CD4-positive, alpha-beta T cell treated with Interferon alpha-2 for 1 hour (primary cell): ENCODE results near the gene UNC5A.

Experiments
- DNase-seq, 2 donors: peaks; one replicate each; pipeline ENCODE4 v3.0.0-alpha.2; 2020 to 2022

UNC5A gene

DNA sequence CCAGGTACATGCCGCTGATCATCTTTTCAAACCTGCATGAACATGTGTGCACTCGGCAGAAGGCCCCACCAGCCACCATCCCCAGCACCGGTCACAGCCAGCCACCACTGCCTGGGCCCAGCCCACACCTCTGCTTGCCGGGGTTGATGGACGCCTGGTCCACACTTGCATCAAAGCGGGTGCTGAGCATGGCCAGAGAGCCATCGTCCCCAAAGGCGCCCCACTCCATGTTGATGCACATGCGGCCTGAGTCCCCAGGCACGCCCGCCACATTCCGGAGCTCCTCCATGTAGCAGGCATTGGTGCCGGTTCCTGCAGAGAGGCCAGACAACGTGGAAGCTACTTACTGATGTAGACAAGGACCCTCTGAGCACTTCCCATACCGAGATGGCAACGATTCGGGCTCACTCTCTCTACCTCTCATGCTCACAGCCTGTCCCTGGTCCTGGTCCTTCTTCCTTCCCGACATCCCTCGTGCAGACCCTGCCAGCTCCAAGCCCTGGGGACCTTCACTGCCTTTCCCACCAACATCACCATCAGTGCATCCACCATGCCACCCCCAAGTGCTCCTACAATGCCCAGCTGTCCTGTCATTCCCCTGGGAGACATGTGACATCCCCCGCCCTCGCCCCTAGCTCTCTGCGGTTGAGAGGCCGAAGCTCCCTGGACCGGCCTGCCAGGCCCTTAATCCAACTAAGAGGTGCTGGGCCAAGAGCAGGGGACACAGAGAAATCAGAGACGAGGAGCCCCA lies 71.6 kb downstream of the UNC5A start:
- DNase-seq, result no peak

DNA sequence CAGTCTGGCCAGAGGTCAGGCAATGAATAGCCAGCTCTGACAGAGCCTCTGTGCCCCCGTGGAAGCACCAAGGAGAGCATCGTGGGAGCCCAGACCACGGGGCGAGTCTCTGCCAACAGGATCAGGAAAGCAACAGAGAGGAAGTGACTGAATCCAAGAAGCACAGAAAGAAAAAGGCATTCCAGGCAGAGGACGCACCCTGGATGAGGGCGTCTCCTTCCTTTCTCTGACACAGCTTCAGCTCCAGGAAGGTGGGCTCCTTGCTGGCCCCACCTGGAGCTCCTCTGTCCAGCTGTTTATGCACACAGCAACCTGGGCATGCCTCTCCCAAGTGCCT lies 72.2 kb downstream of the UNC5A start:
- DNase-seq, result no peak

DNA sequence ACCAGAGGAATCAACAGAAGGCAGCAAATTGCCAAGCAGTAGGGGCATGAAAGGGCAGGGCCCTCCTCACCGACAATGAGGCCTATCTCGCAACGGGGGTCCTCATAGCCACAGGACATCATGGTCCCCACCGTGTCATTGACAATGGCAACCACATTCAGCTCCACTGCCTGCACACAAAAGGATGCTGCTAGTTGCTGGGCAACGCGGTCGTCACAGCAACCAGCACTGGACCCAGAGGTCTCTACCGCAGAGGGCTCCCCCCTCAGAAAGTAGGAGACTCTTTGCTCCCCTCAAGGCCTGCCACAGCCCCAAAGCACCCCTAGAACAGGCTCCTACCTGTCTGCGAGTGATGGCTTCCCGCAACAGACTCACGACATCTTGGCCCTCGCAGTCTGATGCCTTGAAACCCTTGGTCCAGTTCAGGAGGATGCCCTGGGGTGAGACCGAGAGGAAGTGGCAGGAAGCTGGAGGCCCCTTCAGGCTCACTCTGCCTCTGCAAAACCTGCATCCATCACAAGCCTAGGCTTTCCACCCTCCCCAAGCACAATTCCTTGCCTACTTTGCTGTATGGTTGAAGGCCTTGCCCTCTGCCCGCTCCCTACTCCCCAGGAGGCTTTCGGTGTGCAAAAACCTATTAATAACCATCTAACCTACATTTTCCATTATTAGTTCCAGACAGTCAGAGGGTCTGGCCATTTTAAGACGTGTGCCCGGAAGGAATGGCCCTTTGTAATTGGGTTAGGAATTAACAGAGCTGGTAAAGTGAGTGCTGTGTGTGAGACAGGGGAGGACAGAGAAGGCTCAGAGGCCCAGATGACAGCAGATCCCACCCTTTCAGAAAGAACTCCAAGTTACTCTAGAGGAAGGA lies 73.6 kb downstream of the UNC5A start:
- no peak for DNase-seq

DNA sequence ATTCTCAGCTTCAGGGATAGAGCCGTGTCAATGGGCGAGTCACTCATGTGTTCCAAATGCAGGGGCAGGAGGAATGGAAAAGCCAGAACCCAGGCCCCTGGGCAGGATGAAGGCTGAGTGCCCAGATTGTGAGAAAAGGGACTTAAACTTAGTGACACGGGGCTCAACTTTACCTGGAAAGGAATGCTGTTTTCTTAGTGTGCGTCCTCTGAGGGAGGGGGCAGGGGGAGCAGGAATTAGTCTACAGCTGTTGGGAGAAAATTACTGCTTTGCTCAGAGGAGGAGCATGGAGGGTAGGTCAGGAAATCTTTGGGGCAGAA lies 74.2 kb downstream of the UNC5A start:
- no peak for DNase-seq

DNA sequence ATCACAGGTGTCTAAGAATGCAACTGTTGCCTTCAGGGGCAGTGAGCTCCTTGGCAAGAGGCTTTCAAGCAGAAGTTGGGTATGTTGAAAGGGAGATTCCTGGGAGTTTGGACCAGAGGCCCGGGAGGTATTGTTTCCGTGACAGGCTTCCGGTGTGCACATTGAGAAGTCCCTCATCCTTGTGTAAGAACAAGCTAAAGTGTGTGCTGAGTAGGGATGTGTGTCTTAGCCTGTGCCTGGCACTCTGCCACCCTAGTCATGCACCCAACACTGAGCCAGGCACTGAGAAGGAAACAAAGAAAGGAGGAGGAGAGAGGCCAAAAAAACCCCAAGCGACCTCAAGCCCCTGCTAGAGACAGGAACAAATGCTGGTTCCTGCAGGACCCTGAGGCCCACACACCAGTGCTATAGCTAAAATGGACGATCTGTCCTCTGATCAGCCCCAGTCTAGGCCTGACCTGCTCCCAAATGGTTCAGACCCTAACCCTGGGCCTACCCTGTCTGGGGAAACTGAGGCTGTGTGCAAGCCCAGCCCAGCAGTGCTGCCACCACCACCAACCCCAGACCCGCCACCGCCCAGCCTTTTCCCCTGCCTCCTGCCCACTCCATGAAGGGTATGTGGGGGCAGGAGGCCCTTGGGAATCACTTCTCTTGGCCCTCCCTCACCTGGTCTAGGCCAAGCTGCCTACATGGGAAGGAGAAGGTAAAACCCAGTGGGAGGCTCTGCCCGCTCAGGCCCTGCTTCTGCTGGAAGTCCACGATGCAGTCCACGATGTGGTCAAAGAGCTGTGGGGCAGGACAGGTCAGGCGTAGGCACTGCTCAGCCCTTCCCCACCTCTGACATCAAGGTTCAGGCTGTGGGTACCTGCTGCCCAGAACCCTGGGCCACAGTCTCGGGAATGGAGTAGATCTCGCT lies 76.2 kb downstream of the UNC5A start:
- no peak for DNase-seq

DNA sequence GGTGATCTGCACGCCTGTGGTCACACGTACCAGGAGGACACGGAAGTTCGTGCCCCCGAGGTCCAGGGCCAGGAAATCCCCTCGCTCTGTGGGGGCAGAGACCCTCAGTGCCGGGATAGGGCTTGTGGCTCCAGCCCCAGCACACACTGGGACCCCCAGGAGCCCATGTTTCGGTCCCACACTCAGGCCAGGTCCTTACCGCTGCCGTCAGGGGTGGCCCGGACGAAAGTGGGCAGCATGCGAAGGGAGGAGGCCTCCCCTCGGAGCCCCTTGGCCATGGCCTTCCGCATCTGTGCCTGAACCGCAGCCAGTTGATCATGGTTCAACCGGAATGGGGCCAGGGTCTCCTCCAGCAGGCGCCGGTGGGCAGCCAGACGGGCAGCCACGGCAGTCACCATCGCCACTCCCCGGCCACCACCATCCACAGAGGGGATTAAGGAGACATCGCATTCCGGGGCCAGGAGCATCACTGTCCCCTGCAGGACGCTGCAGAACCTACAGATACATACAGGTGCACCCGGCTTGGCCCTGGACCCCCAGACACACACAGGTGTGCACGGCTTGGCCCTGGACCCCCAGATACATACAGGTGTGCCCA lies 77.0 kb downstream of the UNC5A start:
- DNase-seq, result no peak

DNA sequence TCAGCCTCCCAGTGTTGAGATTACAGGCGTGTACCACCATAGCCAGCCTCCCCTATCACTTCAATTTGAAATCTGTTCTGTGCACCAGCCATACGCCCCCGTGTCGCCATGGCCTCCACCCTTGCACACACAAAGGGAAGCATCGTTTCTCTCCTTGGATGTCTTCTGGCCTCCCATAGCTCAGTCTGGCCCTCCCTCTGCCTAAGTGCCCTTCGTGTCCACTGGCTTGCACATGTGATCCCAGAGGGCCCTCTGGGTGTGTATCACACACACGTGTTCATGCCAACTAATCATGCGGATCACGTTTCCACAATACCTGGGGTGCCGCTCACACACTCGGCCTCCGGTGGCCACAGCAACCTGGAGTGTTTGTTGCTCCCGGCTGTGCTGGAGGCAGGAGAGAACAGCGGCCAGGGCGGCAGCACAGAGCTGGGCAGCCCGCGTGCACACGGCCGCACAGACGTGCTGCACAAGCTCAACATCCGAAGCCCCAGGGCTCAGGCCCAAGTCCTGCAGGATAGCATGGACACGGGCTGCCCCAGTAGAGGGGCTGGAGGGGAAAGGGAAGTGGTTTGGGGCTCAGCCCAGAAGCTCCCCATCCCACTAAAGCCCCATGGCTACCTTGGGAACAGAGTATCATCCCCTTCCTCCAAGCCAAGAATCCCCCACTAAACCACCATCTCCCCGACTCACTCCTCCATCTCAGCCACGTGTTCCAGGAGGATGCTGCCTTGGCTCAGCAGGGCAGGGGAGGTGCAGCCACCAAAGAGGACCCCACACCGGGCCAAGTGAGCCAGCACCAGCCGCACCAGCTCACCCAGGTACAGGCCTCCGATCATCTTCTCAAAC lies 77.9 kb downstream of the UNC5A start:
- no peak for DNase-seq

DNA sequence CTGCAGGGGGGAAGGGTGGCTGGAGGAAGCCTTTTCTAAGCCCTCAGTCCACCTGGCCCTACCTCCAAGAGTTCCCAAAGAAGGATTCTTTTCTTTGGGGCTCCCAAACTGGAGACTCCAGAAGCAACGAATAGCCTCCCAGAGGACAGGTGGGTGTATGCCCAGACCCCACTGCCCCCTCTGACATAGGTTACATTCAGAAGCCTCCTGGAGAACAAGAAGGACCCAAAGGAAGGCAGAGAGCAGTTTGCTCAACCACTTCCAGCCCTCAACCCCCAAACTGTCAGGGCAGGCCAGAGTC lies 78.5 kb downstream of the UNC5A start:
- DNase-seq, result no peak

DNA sequence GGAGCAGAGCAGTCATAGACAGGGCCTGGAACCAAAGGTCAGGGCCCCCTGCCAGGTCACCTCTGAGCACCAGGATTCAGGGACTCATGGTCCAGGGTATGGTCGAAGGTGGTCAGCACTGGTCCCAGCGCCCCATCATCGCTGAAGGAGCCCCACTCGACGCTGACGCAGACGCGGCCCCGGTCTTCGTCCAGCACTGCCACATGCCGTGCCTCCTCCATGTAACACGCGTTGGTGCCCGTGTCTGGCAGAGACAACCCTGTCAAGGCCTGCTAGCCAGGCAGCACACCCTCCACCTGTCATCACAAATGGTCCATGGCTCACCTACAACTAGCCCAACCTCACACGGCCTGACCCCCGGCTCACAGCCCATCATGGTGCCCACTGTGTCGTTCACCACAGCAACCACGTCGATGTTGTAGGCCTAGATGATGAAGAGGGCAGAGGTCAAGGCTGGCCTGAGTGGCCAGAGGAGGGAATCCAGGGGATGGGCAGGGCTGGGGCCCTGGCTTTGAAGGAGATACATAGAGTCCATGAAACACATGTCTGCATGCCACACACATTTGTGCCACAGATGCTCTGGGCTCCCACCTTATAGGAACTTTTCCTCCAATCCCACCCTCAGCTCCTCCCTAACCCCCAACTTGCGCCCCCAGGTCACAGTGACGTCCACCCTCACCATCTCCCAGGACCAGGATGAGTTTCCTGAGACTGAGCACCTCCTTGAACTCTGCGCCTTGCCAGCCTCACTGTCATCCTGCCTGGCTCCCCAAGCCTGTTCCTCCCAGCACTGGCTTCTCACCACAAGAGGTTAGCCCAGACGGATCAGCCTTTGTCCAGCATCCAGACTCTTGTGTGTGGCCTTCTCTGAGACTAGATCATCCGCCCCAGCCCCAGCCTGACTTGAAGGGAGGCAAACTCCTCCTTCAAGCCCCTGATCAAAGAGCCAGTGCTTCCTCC lies 79.2 kb downstream of the UNC5A start:
- no peak for DNase-seq

DNA sequence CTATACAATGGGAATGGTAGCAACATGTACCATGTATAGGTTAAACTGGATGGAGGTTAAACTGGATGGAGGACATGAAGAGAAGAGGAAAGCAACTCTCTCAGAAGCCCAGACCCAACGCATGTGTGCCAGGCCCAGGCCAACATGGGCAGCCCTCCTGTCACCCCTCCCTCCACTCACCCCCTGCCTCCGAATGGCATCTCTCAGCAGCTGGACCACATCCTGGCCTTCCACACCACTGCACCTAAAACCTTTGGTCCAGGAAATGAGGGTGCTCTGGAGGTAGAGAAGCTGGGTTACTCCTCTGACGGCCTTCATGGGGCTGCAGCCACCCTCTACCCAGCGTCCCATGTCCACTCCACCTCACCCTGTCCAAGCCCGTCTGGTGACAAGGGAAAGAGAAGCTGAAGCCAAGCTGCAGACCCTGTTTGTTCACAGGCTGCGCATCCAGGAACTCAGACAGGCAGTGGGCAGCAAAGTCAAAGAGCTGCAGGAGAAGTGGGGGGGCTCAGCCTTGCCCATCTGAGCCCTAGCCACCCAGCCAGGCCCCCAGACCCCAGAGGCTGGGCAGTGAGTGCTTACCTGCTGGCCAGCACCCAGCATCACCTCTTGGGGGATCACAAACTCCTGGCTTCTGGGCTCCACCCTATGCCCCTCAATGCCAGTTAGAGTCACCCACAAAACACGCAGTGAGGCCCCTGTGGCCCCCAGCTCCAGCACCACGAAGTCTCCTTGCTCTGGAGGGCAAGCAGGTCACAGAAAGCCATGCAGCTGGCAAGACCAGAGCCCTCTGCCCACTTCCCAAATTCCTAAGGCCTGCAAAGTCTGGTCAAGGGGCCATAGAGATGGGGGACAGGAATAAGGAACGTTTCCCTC lies 80.3 kb downstream of the UNC5A start:
- no peak for DNase-seq

DNA sequence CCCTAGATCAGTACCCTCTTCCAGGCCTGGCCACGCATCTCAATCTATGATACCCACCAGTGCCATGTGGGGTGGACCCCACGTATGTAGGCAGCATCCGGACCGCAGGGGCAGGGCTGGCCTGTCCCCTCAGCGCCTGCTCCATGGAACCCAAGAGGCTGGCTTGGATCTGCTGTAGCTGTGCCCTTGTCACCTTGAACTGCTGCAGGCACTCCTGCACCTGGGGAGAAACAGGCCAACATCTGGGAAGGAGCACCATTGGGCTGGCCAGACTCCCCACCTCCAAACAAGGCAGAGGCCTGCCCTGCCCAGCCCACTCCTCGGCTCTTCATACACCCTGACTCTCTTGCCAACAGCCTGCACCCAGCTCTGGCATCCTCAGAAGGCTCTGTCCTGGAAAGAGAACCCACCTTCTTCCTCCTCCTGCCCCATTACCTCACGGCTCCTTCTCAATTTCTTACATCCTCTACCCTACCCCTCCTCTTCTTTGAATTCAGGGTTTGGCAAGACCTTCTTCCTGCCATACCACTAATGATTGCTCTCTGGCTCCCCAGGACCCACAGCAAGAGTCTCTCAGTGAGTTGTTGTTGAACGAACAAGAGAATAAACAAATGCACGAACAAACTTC lies 81.1 kb downstream of the UNC5A start:
- no peak for DNase-seq

DNA sequence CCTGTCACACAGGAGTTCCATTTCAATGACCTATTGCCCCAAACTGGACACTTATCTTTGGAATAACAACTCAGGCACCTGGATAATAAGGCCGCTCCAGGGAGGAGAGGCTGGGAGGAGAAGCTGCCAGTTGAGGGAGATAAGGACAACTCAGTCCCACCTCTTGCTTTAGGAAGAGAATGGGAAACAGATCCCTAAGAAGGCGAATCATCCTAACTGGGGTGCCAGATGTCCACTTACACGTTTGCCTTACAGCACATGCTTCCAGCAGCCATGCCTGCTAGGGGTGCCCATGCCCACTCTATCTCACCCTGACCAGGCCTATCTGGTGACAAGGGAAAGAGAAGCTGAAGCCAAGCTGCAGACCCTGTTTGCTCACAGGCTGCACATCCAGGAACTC lies 82.3 kb downstream of the UNC5A start:
- DNase-seq, result no peak

DNA sequence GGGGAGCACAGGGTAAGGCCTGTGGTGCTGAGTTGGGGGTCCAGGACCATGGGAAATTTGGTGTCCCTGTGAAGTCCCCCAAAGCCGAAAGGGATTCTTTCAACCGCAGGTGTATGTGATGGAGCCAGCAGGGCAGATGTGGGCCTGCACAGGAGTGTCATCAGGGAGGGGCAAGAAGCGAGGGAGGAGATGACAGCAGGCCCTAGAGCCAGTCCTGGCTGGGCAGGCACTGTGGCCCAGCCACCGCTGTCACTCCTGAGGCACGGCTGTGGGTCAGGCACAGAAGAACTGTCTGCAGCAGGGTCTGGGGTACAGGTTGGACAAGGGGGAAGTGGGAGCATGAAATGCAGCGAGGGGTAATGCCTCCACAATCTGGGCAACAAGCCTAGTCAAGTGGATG lies 83.9 kb downstream of the UNC5A start:
- DNase-seq, result no peak

DNA sequence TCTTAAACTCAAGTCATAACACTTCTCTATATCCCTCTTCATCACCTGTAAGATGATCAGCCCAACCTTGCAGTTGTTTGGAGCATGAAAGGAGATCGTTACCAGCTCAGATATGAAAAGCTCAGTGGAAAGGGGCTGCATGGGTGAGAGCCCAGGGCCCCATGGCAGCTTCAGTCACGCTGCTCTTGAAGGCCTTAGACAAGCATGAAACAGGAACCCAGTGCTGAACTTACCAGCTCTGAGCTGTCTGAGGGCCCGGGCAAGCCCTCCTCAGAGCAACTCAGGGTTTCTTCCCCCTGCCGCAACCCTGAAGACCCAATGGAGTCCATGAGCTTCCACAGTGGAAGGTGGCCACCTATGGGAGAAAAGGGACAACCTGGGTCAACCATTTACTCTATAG lies 85.5 kb downstream of the UNC5A start:
- no peak for DNase-seq

DNA sequence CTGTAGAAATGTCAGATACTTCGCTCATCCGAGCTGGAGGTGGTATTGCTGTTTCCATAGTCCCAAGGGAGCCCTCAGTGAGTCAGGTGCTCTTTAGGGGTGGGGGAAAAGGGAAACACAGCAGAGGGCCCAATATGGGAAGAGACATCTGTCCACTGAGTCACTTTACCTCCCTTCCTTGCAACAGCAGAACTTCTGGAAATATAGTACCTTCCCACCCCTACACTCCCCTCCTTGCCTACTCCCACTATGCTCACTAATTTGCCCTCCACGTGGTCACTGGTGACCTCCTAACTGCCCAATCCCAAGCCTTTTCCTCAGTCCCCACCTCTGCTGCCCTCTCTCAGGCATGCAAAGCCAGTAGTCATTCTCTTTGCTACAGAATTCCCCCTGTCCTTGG lies 86.9 kb downstream of the UNC5A start:
- DNase-seq, result no peak

DNA sequence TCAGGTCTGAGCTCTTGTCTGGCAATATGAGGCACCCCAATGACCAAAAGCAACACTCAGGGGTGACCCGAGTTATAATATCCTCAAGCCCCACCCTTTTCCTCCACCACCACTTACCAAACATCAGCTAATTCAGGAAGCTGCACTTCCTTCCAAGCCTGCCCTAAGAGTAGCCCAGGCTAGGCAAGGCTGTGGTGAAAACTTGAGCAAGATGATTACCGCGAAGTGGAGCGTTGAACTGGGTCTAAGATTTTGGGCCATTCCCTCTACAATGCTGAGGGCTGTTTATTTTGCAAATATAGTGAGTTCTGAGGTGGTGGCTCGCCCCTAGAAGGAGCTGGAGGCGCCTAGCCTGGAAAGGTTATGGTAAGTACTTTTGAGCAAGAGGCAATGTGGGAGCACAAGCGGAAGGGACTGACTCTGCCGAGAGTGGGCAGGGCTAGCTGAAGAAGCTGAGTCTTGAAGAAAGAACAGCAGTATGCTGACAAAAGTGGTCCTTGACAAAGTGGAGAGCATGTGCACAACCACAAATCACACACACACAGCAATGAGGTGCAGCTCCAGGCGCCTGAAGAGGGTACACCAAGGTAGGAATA lies 89.0 kb downstream of the UNC5A start, which contains the start of gene HK3:
Gene HK3, minus strand, starts transcription at position 51 of the 596 bp plus-strand sequence. CDS start 3,187 bp downstream, outside the sequence.
- peak; percentile 2 to 33 for DNase-seq

DNA sequence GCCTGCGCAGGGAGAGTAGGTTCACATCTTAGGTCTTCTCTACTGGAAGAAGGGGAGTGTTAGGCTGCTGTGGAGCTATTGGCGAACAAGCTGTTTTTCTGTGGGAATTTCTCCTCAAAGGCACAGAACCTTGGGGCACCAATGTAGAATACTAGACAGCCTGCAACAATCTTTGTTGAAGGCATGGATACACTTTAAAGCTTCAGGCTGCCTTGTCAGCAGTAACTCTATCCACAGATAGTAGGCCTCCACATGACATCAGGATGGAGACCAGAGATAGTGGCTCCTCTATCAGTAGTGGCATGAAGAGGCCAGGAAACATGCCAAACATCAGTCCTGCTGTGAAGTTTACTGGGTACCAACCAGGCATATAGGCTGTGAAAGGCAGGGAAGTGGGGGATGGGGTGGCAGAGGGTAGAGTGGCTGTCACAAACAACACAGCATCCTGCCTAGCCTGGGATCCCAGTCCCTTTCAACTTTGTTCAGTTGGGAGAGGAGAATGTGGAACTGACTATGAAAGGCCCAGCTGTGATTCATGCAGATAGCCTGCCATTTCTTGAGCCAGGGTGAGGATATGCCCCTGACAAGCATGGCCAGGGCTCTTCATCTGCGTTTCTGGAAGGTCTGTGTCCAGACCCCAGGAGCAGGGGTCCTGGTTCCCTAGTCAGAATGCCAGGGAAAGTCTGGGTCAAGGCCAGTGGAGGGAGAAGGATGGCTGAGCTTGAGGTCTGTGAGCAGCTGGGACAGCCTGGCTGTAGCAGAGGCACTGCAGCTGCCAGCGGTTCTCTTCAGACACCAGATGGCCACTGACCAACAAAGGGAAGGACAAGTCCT lies 89.8 kb downstream of the UNC5A start:
- DNase-seq, result no peak

DNA sequence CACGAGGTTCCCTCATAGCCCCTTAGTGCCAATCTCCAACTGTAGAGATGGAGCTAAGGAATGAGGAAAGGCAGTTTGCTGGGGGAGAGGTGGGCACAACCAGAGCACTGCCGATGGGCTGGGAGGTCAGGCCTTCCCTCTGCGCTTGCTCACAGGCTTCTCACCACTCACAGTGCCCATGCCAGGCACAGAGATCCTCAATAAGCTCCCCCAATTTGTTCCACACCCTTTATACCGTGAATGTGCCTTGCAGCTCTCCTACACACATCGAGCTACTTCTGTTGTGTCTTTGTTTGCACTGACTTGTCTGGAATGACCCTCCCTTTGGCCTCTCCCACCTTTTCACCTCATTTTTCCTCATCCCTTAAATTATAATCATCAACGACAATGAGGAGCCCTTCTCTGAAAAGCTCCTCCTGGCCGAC lies 90.4 kb downstream of the UNC5A start:
- no peak for DNase-seq
